ENCODE measurements around the gene ATP1A4. TPM values are rescaled to one million over a fixed set of nuclear protein-coding genes. Genes with fewer than 3 reads are reported as not detected.

ATP1A4 gene
- total and polyA plus RNA-seq, 2 of the 13 experiments (the other 11 are each of a cell fraction or from before 2014, with no cell fraction given): not detected

DNA sequence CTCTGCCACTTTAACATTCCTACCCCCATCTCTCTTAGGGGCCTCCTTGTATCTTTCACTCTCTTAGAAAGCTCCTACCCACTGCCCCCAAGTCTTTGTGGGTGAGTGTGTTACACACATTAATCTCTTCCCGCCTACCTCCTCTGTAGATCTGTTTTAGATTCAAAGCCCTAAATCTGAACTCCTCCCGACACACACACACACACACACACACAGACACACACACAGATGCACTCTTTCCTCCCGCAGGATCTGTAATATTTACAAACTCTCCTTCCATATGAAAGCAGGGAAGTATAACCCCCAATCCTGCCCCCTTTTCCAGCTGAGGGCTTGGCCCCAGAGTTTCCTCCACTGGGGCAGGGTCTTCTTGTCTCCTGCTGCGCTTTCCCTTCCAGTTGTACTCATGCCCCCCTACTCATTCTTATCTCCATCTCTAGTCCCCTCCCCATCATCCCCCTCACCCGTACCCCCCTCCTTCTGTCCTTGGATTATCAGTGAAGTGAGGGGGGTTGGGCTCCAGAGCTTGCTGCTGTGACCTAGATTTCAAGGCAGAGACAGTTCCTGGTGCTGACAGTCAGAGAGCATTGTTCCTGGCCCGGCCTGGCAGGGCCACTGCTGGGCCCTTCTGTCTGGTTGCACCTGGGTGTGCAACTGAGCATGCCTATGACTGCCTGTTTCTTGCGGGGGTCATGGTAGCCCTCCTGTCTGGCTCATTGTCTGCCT is 58.1 kb downstream of the ATP1A4 start:
- no peak for FAIRE-seq

GRCh38 chr1:160210561-160210960 is 59.2 kb downstream of the ATP1A4 start:
- Histone ChIP-seq H4K20me1 (ENCODE audit: insufficient read depth, low read length) (no peaks in the 10 kb centered on the region), H3K4me1 (ENCODE audit: insufficient read depth, low read length) (peaks cover 21% of the 10 kb centered on the region), H3K9ac (ENCODE audit: insufficient read depth, low read depth, low read length) (no peak overlapping the region), H3K36me3 (replicated peaks in 1 of 2; ENCODE audit: control insufficient read depth in 1 of 2, insufficient read depth in 2 of 2, low read length in 2 of 2) (peaks cover 15 to 42% of the 10 kb centered on the region in 2 experiments), H3K4me3 (replicated peaks in 1 of 3; ENCODE audit: insufficient read depth in 1 of 3, low read depth in 2 of 3, low read length in 3 of 3) (no peak overlapping the region), H3K27ac (ENCODE audit: extremely low read length, insufficient read depth, low read length) (no peak overlapping the region), H3K9me3 (ENCODE audit: low read length) (no peaks in the 10 kb centered on the region), H2AFZ (ENCODE audit: low read length) (no peak overlapping the region), H3K27me3 (ENCODE audit: control insufficient read depth in 1 of 2, insufficient read depth in 2 of 2, low read length in 2 of 2) (no peaks in the 10 kb centered on the region), H3K4me2 (ENCODE audit: low read depth, low read length) (no peak overlapping the region), H3K79me2 (ENCODE audit: insufficient read depth, low read length) (no peaks in the 10 kb centered on the region)
- in situ Hi-C loops (cut with HindIII; ENCODE audit: extremely low pct_ligation_motif_present, low pct_unique_long_range_greater_than_20kb) (loop anchor here (10.0 kb wide), 1 partner anchor 106 kb away; no protein-coding TSS in a partner anchor), intact Hi-C loops (cut with micrococcal nuclease; ENCODE audit: unreplicated experiment) (no loop called here)
- BruUV-seq (replicated peaks): no TSS peak
- POLR2A ChIA-PET: no interaction called here
- DNase-seq (ENCODE audit: low spot score) (no peak), FAIRE-seq (no peak), ATAC-seq (no peak)
- 100% methylated on average over 4 of the region's 5 CpGs for WGBS (ENCODE audit: low lambda C conversion rate)
- CTCF ChIA-PET (ENCODE audit: low intra/inter-chr PET ratio, low total read pairs): no interaction called here
- TF ChIP-seq ZNF235 (CRISPR knock-in tag; IDR thresholded peaks at IDR 0.05; ENCODE audit: borderline replicate concordance): no peak
- TF ChIP-seq ZNF205 (CRISPR knock-in tag; IDR thresholded peaks at IDR 0.05): no peak
- TF ChIP-seq ZBTB42 (CRISPR knock-in tag; IDR thresholded peaks at IDR 0.05): no peak
- TF ChIP-seq FOXA3 (CRISPR knock-in tag; IDR thresholded peaks at IDR 0.05): no peak
- TF ChIP-seq ZFP36L2 (CRISPR knock-in tag; IDR thresholded peaks at IDR 0.05): no peak
- TF ChIP-seq ATF7-NPFF (CRISPR knock-in tag; IDR thresholded peaks at IDR 0.05; ENCODE audit: low read depth): no peak
- no peak for TF ChIP-seq ETV6 (CRISPR knock-in tag; conservative IDR thresholded peaks at IDR 0.05)

More for the DNA sequence above, 58.1 kb downstream of the ATP1A4 start:
- in situ Hi-C loops (cut with HindIII; ENCODE audit: extremely low pct_ligation_motif_present, low pct_unique_long_range_greater_than_20kb): loop anchor here (10.0 kb wide), 1 partner anchor 105 kb away; no protein-coding TSS in a partner anchor
- no peaks in the 10 kb centered on the region for H3K27me3 ChIP-seq (ENCODE audit: control insufficient read depth in 1 of 2, insufficient read depth in 2 of 2, low read length in 2 of 2)
- DNase-seq (ENCODE audit: low spot score) (no peak), ATAC-seq (no peak)
- no peak overlapping the region for H2AFZ ChIP-seq (ENCODE audit: low read length)
- H4K20me1 ChIP-seq (ENCODE audit: insufficient read depth, low read length): no peaks in the 10 kb centered on the region
- H3K27ac ChIP-seq (ENCODE audit: extremely low read length, insufficient read depth, low read length): no peak overlapping the region
- intact Hi-C loops (cut with micrococcal nuclease; ENCODE audit: unreplicated experiment): no loop called here
- H3K9ac ChIP-seq (ENCODE audit: insufficient read depth, low read depth, low read length): no peak overlapping the region
- peaks cover 2% of the 10 kb centered on the region for H3K79me2 ChIP-seq (ENCODE audit: insufficient read depth, low read length)
- TF ChIP-seq PAWR (CRISPR knock-in tag; IDR thresholded peaks at IDR 0.05; ENCODE audit: borderline replicate concordance): no peak
- no peak for TF ChIP-seq ZNF510 (CRISPR knock-in tag; IDR thresholded peaks at IDR 0.05; ENCODE audit: low read depth)
- TF ChIP-seq ZMAT3 (CRISPR knock-in tag; conservative IDR thresholded peaks at IDR 0.05): no peak
- TF ChIP-seq, protein P1, sequence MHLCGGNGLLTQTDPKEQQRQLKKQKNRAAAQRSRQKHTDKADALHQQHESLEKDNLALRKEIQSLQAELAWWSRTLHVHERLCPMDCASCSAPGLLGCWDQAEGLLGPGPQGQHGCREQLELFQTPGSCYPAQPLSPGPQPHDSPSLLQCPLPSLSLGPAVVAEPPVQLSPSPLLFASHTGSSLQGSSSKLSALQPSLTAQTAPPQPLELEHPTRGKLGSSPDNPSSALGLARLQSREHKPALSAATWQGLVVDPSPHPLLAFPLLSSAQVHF (CRISPR knock-in tag; IDR thresholded peaks at IDR 0.05): no peak
- no peaks in the 10 kb centered on the region for H3K9me3 ChIP-seq (ENCODE audit: low read length)
- WGBS (ENCODE audit: low lambda C conversion rate): 86% methylated on average over 6 of the region's 7 CpGs
- H3K4me1 ChIP-seq (ENCODE audit: insufficient read depth, low read length): peaks cover 27% of the 10 kb centered on the region
- H3K36me3 ChIP-seq (replicated peaks in 1 of 2; ENCODE audit: control insufficient read depth in 1 of 2, insufficient read depth in 2 of 2, low read length in 2 of 2): peaks cover 15 to 32% of the 10 kb centered on the region in 2 experiments
- no peak overlapping the region for H3K4me3 ChIP-seq (replicated peaks in 1 of 3; ENCODE audit: insufficient read depth in 1 of 3, low read depth in 2 of 3, low read length in 3 of 3)
- ChIA-PET POLR2A (no interaction called here), CTCF (ENCODE audit: low intra/inter-chr PET ratio, low total read pairs) (no interaction called here)
- no peak overlapping the region for H3K4me2 ChIP-seq (ENCODE audit: low read depth, low read length)
- BruUV-seq (replicated peaks): no TSS peak

All from HepG2 (cell line).